Coronary artery (tissue), 2 donors: ENCODE results near the gene LMAN1.
A peak's percentile ranks its signal among the peaks of the same experiment; 100 is the strongest.

Experiments
- DNase-seq: peaks from one replicate; pipeline ENCODE4 v3.0.0-alpha.2; 2017; ENCODE audit warnings: low spot score
- H3K27ac ChIP-seq, 2 donors: fragments of 200-600 bp; sonication (generic); one replicate each; pipeline ENCODE4 v1.5.1; 2016 to 2019
- H3K4me3 ChIP-seq: fragments of 200-600 bp; sonication (generic); 2 replicates; pipeline ENCODE4 v1.5.1; 2016; ENCODE audit warnings: mild to moderate bottlenecking, moderate library complexity
- CTCF ChIP-seq: fragments of 200-600 bp; sonication (generic); IDR thresholded peaks from one replicate; pipeline ENCODE4 v1.5.1; 2019; ENCODE audit warnings: antibody characterized with exemption

The LMAN1 gene

GRCh38 chr18:59325965-59326364 lies 33.1 kb downstream of the LMAN1 start:
- Histone ChIP-seq H3K4me3 (no peak overlapping the region), H3K27ac (no peak overlapping the region)
- TF ChIP-seq CTCF, result no peak
- DNase-seq, result no peak

- DNase-seq, result no peak
- Histone ChIP-seq H3K4me3 (no peak overlapping the region), H3K27ac (no peak overlapping the region)
- TF ChIP-seq CTCF, result no peak
These were observed 34.5 kb downstream of the LMAN1 start for GRCh38 chr18:59324623-59324971.

DNA sequence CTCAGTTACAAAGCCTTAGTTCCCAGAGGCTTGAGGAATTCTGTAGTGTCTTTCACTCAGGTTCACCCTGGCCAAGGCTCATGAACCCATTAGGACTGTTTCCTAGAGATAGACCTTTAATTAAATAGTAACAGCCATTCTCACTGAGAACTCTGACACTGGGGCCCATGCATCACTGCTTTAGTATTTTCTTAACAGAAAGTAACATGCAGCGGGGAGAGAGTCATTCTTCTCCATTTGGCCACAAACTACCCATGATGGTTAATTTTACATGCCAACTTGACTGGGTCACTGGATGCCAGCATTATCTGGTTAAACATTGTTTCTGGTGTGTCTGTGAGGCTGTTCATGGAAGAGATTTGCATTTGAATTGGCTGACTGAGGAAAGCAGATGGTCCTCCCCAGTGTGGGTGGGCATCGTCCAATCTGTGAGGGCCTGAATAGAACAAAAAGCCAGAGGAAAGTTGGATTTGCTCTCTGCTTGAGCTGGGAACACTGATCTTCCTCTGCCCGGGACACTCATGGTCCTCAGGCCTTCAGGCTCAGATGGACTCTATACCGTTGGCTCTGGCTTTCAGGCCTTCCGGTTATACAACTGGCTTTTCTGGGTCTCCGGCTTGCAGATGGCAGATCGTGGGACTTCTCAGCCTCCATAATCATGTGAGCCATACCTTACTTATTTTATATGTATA lies 35.0 kb downstream of the LMAN1 start:
- TF ChIP-seq CTCF, result no peak
- Histone ChIP-seq H3K4me3 (no peak overlapping the region), H3K27ac (no peak overlapping the region)
- no peak for DNase-seq

- no peak for TF ChIP-seq CTCF
These were observed 40.5 kb downstream of the LMAN1 start, which contains the start of gene CPLX4 for GRCh38 chr18:59318460-59319050. CPLX4 (minus strand) TSS chr18:59318649; CDS start chr18:59318462, 187 bp downstream.

DNA sequence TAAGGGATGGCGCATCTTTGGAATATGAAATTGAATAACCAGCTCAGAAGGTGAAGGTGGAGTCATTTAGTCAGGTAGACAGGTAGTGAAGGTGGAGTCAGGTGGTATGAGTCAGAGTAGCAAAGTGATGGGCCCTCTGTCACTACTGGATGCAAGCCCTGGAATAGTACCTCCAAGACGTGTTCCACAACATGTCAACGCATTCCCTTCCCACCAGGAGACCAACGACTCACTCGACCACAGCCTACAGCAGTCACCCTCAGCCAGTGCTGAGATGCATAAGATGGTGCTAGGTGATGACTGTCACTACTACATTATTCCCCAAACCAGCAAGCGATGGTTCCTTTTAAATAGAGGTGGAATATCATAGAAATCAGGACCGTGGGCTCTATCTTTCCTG lies 47.4 kb downstream of the LMAN1 start:
- no peak for DNase-seq
- H3K27ac ChIP-seq, result no peak overlapping the region
- no peak for TF ChIP-seq CTCF
- no peak overlapping the region for H3K4me3 ChIP-seq

More at GRCh38 chr18:59318460-59319050, 40.5 kb downstream of the LMAN1 start, which contains the start of gene CPLX4:
- no peak for DNase-seq
- Histone ChIP-seq H3K4me3 (no peak within 1 kb of the TSS), H3K27ac (no peak within 1 kb of the TSS)

GRCh38 chr18:59308938-59309260 lies 50.2 kb downstream of the LMAN1 start:
- Histone ChIP-seq H3K27ac (no peak overlapping the region), H3K4me3 (peak overlapping the region; percentile 55)
- TF ChIP-seq CTCF, result no peak
- DNase-seq, result no peak
